H1 (cell line): ENCODE data around the gene ADGRB3. TPM values are rescaled to one million over a fixed set of nuclear protein-coding genes. Genes with fewer than 3 reads are reported as not detected.

Experiments
- CTCF ChIA-PET: fragments of 300-600 bp; sonication (Branson Sonifier 250); formaldehyde crosslinking; loops from one replicate; lab custom pipeline; 2021; ENCODE audit not compliant: partially characterized antibody; lab: Charles Lee
- POLR2A ChIA-PET: fragments of 300-600 bp; sonication (Branson Sonifier 250); formaldehyde crosslinking; loops from one replicate; lab custom pipeline; 2021; ENCODE audit warnings: inconsistent platforms; ENCODE audit not compliant: partially characterized antibody; lab: Charles Lee
- DNase-seq, 2 experiments: peaks; one replicate each; pipeline versions ENCODE4 v3.0.0 to v3.0.0-alpha.2; 2010 to 2022; ENCODE audit warnings: low spot score in 2 of 2, low read depth in 1 of 2, mixed read lengths in 1 of 2
- FAIRE-seq: peaks from 2 replicates; lab custom pipeline; 2011; peaks lifted over from hg19 to GRCh38; lab: Jason Lieb, UNC
- H2AFZ ChIP-seq: 2 replicates; pipeline ENCODE4 v1.8.1; 2012; ENCODE audit warnings: low read length, inconsistent platforms
- H2AK5ac ChIP-seq: 2 replicates; pipeline ENCODE4 v1.6.1; 2013; ENCODE audit warnings: low read depth, low read length
- H2BK120ac ChIP-seq: replicated peaks from 2 replicates; pipeline ENCODE3; 2013; ENCODE audit warnings: low read depth, low read length, inconsistent platforms
- H2BK12ac ChIP-seq: 2 replicates; pipeline ENCODE4 v1.6.1; 2013; ENCODE audit warnings: low read depth, low read length
- H2BK15ac ChIP-seq: 2 replicates; pipeline ENCODE4 v1.6.1; 2013; ENCODE audit warnings: low read length
- H2BK20ac ChIP-seq: 2 replicates; pipeline ENCODE4 v1.6.1; 2013; ENCODE audit warnings: low read length
- H2BK5ac ChIP-seq: 2 replicates; pipeline ENCODE4 v1.6.1; 2013; ENCODE audit warnings: low read depth, low read length
- H3K14ac ChIP-seq: 2 replicates; pipeline ENCODE4 v1.6.1; 2013; ENCODE audit warnings: inconsistent platforms; ENCODE audit not compliant: insufficient read length
- H3K18ac ChIP-seq: 2 replicates; pipeline ENCODE4 v1.6.1; 2013; ENCODE audit warnings: low read length; ENCODE audit errors: extremely low read depth
- H3K23ac ChIP-seq: 2 replicates; pipeline ENCODE4 v1.6.1; 2013; ENCODE audit warnings: inconsistent platforms; ENCODE audit not compliant: insufficient read length
- H3K23me2 ChIP-seq: 2 replicates; pipeline ENCODE4 v1.6.1; 2013; ENCODE audit warnings: low read depth, low read length
- H3K27ac ChIP-seq: 2 replicates; pipeline ENCODE4 v1.6.1; 2011; ENCODE audit warnings: low read depth, low read length, inconsistent platforms
- H3K27me3 ChIP-seq, 4 experiments: replicated peaks in 1 of 4; 1 replicate in 1 of 4; 2 replicates in 3 of 4; pipeline versions ENCODE4 v1.6.1 to v1.8.1; 2011 to 2013; ENCODE audit warnings: low read length in 3 of 4, mild to moderate bottlenecking in 3 of 4, inconsistent platforms in 2 of 4, mixed read lengths in 2 of 4, moderate library complexity in 1 of 4; ENCODE audit not compliant: control insufficient read depth in 3 of 4, insufficient read depth in 3 of 4; ENCODE audit errors: extremely low read depth in 1 of 4
- H3K36me3 ChIP-seq, 4 experiments: 2 replicates each; pipeline versions ENCODE4 v1.6.1 to v1.8.1; 2011 to 2013; ENCODE audit warnings: mild to moderate bottlenecking in 4 of 4, low read length in 3 of 4, moderate library complexity in 2 of 4, control low read depth in 1 of 4, inconsistent platforms in 1 of 4; ENCODE audit not compliant: insufficient read depth in 4 of 4, control insufficient read depth in 2 of 4
- H3K4ac ChIP-seq: replicated peaks from 2 replicates; pipeline ENCODE3; 2013; ENCODE audit warnings: low read length, low read depth, mixed read lengths, inconsistent platforms; ENCODE audit not compliant: insufficient read length
- H3K4me1 ChIP-seq, 4 experiments: replicated peaks in 1 of 4; 1 replicate in 1 of 4; 2 replicates in 3 of 4; pipeline versions ENCODE4 v1.6.1 to v1.8.1; 2011 to 2013; ENCODE audit warnings: low read length in 3 of 4, inconsistent platforms in 2 of 4, mixed read lengths in 1 of 4; ENCODE audit not compliant: insufficient read depth in 4 of 4, control insufficient read depth in 3 of 4
- H3K4me2 ChIP-seq, 2 experiments: 2 replicates each; pipeline versions ENCODE4 v1.6.1 to v1.8.1; 2011 to 2013; ENCODE audit warnings: low read depth in 2 of 2, low read length in 2 of 2, control low read depth in 1 of 2, inconsistent platforms in 1 of 2, mild to moderate bottlenecking in 1 of 2; ENCODE audit not compliant: insufficient read depth in 1 of 2
- H3K4me3 ChIP-seq, 4 experiments: fragments of 200-600, 300-600 bp in 1 of 4; sonication (generic), shearing (Covaris generic), sonication (Bioruptor Twin) in 1 of 4; 2 replicates each; pipeline versions ENCODE4 v1.5.1 to v1.8.1; 2011 to 2016; ENCODE audit warnings: low read length in 4 of 4, low read depth in 3 of 4, control low read depth in 2 of 4, inconsistent platforms in 2 of 4, mild to moderate bottlenecking in 2 of 4, mixed read lengths in 1 of 4, moderate library complexity in 1 of 4; ENCODE audit not compliant: insufficient read depth in 2 of 4; ENCODE audit errors: extremely low read depth in 1 of 4
- H3K56ac ChIP-seq: replicated peaks from 2 replicates; pipeline ENCODE3; 2013; ENCODE audit warnings: low read depth, mild to moderate bottlenecking, mixed read lengths, low read length, inconsistent platforms; ENCODE audit not compliant: insufficient read length
- H3K79me1 ChIP-seq: 2 replicates; pipeline ENCODE4 v1.6.1; 2013; ENCODE audit warnings: low read depth, low read length, control low read depth
- H3K79me2 ChIP-seq, 2 experiments: 2 replicates each; pipeline versions ENCODE4 v1.6.1 to v1.8.1; 2012 to 2013; ENCODE audit warnings: low read length in 2 of 2, mild to moderate bottlenecking in 2 of 2, inconsistent platforms in 1 of 2; ENCODE audit not compliant: insufficient read depth in 2 of 2, control insufficient read depth in 1 of 2
- H3K9ac ChIP-seq, 4 experiments: replicated peaks in 1 of 4; 1 replicate in 1 of 4; 2 replicates in 3 of 4; pipeline versions ENCODE4 v1.6.1 to v1.8.1; 2011 to 2013; ENCODE audit warnings: low read depth in 3 of 4, low read length in 3 of 4, control low read depth in 2 of 4, mild to moderate bottlenecking in 2 of 4, moderate library complexity in 2 of 4, inconsistent platforms in 1 of 4; ENCODE audit errors: extremely low read depth in 1 of 4
- H3K9me3 ChIP-seq, 2 experiments: 2 replicates each; pipeline versions ENCODE4 v1.6.1 to v1.8.1; 2012 to 2013; ENCODE audit warnings: mild to moderate bottlenecking in 2 of 2, moderate library complexity in 2 of 2, control low read depth in 1 of 2, inconsistent platforms in 1 of 2, low read depth in 1 of 2, low read length in 1 of 2, mixed read lengths in 1 of 2; ENCODE audit not compliant: insufficient read depth in 2 of 2
- H4K20me1 ChIP-seq, 2 experiments: replicated peaks in 1 of 2; 2 replicates each; pipeline versions ENCODE3 to v1.8.1; 2011 to 2013; ENCODE audit warnings: inconsistent platforms in 2 of 2, low read length in 2 of 2, mild to moderate bottlenecking in 1 of 2; ENCODE audit not compliant: insufficient read depth in 2 of 2, control insufficient read depth in 1 of 2
- H4K5ac ChIP-seq: 2 replicates; pipeline ENCODE4 v1.6.1; 2013; ENCODE audit warnings: low read length, low read depth, mixed read lengths, inconsistent platforms; ENCODE audit not compliant: insufficient read length
- H4K8ac ChIP-seq: 2 replicates; pipeline ENCODE4 v1.8.0; 2013; ENCODE audit warnings: mild to moderate bottlenecking, moderate library complexity, low read length, inconsistent platforms; ENCODE audit not compliant: insufficient read depth; ENCODE audit errors: extremely low read depth
- H4K91ac ChIP-seq: replicated peaks from 2 replicates; pipeline ENCODE3; 2013; ENCODE audit warnings: low read length, mixed read lengths, inconsistent platforms; ENCODE audit not compliant: insufficient read length
- CHD1 ChIP-seq: IDR thresholded peaks from 2 replicates; pipeline ENCODE4 v1.6.1; 2012; ENCODE audit warnings: low read depth, low read length, improper control_type of control experiment
- CREB1 ChIP-seq: IDR thresholded peaks from 2 replicates; pipeline ENCODE4 v1.6.1; 2012; ENCODE audit warnings: inconsistent platforms
- EGR1 ChIP-seq: IDR thresholded peaks from 2 replicates; pipeline ENCODE4 v1.6.1; 2011; ENCODE audit warnings: low read depth, low read length, borderline replicate concordance
- PHF8 ChIP-seq: fragments of 200-600 bp; sonication (generic); conservative IDR thresholded peaks from 2 replicates; pipeline ENCODE4 v1.7.1; 2012; ENCODE audit warnings: low read depth, mild to moderate bottlenecking, inconsistent platforms, low read length, moderate library complexity
- POU5F1 ChIP-seq: IDR thresholded peaks from 2 replicates; pipeline ENCODE4 v1.6.1; 2011; ENCODE audit warnings: low read depth, mild to moderate bottlenecking, low read length, moderate library complexity
- RBBP5 ChIP-seq: IDR thresholded peaks from 2 replicates; pipeline ENCODE4 v1.7.1; 2012; ENCODE audit warnings: low read depth, mild to moderate bottlenecking, inconsistent platforms, low read length, moderate library complexity, borderline replicate concordance
- RFX5 ChIP-seq: IDR thresholded peaks from 2 replicates; pipeline ENCODE4 v1.6.1; 2011; ENCODE audit warnings: low read depth, low read length, improper control_type of control experiment, borderline replicate concordance
- RNF2 ChIP-seq: fragments of 200-900, 300-1000 bp; sonication (generic); IDR thresholded peaks from 2 replicates; pipeline ENCODE4 v1.7.1; 2016; ENCODE audit warnings: borderline replicate concordance, low read depth, mild to moderate bottlenecking, antibody characterized with exemption, low read length; ENCODE audit not compliant: poor library complexity, severe bottlenecking; ENCODE audit errors: missing control alignments
- RXRA ChIP-seq: IDR thresholded peaks from 2 replicates; pipeline ENCODE4 v1.6.1; 2011; ENCODE audit warnings: low read depth, mild to moderate bottlenecking, low read length, moderate library complexity; ENCODE audit not compliant: insufficient read depth
- SIX5 ChIP-seq: IDR thresholded peaks from 2 replicates; pipeline ENCODE4 v1.6.1; 2011; ENCODE audit warnings: mild to moderate bottlenecking, low read depth, low read length
- SP2 ChIP-seq: IDR thresholded peaks from 2 replicates; pipeline ENCODE4 v1.6.1; 2012; ENCODE audit warnings: mild to moderate bottlenecking, low read length, inconsistent platforms
- TAF1 ChIP-seq: IDR thresholded peaks from 2 replicates; pipeline ENCODE4 v1.6.1; 2011; ENCODE audit warnings: mild to moderate bottlenecking, low read depth, low read length
- WGBS, 2 experiments: shearing (Covaris generic) in 1 of 2; methylation state at CpG; one replicate each; pipeline versions ENCODE4 v1.1.6 to v1.1.7; 2013 to 2015; ENCODE audit warnings: low lambda C conversion rate in 2 of 2, mixed read lengths in 2 of 2, inconsistent platforms in 1 of 2, low coverage in 1 of 2, missing lambda C conversion rate in 1 of 2; ENCODE audit not compliant: insufficient replicate concordance in 2 of 2, insufficient coverage in 1 of 2, insufficient read length in 1 of 2; ENCODE audit errors: extremely low coverage in 1 of 2, missing lambda C conversion rate in 1 of 2; 5-methylcytosine and 5-hydroxymethylcytosine counted together
- polyA plus RNA-seq, 7 experiments: library from polyadenylated mRNA; depleted of rRNA in 3 of 7; stranded (reverse) in 5 of 7; unstranded in 2 of 7; fragments of >200 nt in 5 of 7; fragments of 200-250 nt in 2 of 7; gene quantifications; 1 replicate in 5 of 7; 2 replicates in 1 of 7; 4 replicates in 1 of 7; pipeline versions ENCODE4 v1.2.1 to v1.2.3, GENCODE V29; 2011 to 2013; ENCODE audit warnings: missing spikeins in 2 of 7, mixed read lengths in 2 of 7
- total RNA-seq: library from RNA; stranded (reverse); fragmentation: NEBNext Ultra II Directional; extraction: Animal tissue kit (Norgen Biotek cat#: 25700); gene quantifications from 2 replicates; pipeline ENCODE4 v1.2.1, GENCODE V29; 2021
- TF ChIP-seq, protein P1 (sequence below): IDR thresholded peaks from 2 replicates; pipeline ENCODE4 v1.6.1; 2011; ENCODE audit warnings: low read depth, mild to moderate bottlenecking, low read length; ENCODE audit not compliant: insufficient read depth

The ADGRB3 gene
- total and polyA plus RNA-seq, 2 of the 8 experiments (the other 6 are each of a cell fraction or from before 2014, with no cell fraction given), result 0.35 to 1.2 TPM

DNA sequence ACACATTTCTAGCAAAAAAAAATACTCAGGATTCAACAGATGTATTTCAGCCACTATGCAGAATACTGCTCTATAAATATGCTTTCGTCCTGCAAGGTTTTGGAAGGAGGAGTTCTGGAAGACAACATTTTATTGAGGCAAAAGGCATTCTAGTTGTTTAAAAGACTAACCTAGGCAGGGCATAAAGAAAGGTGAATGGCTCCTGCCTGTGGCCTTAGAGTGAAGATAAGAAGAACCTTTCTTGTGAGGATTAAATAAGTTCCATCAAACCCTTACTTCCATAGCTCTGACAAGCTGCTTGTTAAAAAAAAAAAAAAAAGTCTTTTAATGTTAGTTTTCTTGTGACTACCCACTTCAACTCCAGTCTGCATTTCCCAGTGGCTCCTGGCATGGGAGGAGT is 139.8 kb downstream of the ADGRB3 start:
- CTCF ChIA-PET, result interaction anchor here (0.6 kb wide), 2 partner anchors 98 to 200 kb away, joined by 3 to 4 read pairs; no protein-coding TSS in a partner anchor
- POLR2A ChIA-PET, result no interaction called here

More for the DNA sequence above, 139.8 kb downstream of the ADGRB3 start:
- Histone ChIP-seq H2AK5ac (no peak overlapping the region), H3K79me2 (no peaks in the 10 kb centered on the region), H3K4me1 (no peaks in the 10 kb centered on the region), H2AFZ (no peak overlapping the region), H3K4me2 (no peak overlapping the region), H3K27ac (no peak overlapping the region), H3K23me2 (no peaks in the 10 kb centered on the region), H2BK12ac (no peak overlapping the region), H4K91ac (no peak overlapping the region), H2BK15ac (no peak overlapping the region), H3K14ac (no peak overlapping the region), H3K27me3 (no peaks in the 10 kb centered on the region), H3K4me3 (no peak overlapping the region), H2BK120ac (no peak overlapping the region), H3K9ac (no peak overlapping the region), H4K5ac (no peak overlapping the region), H2BK20ac (no peak overlapping the region), H3K9me3 (no peaks in the 10 kb centered on the region), H3K36me3 (no peaks in the 10 kb centered on the region), H2BK5ac (no peak overlapping the region), H3K4ac (no peak overlapping the region), H4K8ac (no peak overlapping the region), H3K23ac (no peak overlapping the region), H3K56ac (no peak overlapping the region), H4K20me1 (no peaks in the 10 kb centered on the region), H3K18ac (no peak overlapping the region), H3K79me1 (no peaks in the 10 kb centered on the region)
- DNase-seq, result no peak
- WGBS, 2 experiments, result 89% methylated on average over 1 of the region's 1 CpG; no CpG with 5 or more reads in 1 of the 2 experiments
- no peak for FAIRE-seq
- no peak for TF ChIP-seq RBBP5
- no peak for TF ChIP-seq CREB1
- no peak for TF ChIP-seq RNF2
- no peak for TF ChIP-seq PHF8
- no peak for TF ChIP-seq EGR1
- no peak for TF ChIP-seq CHD1
- TF ChIP-seq SIX5, result no peak
- TF ChIP-seq, protein P1, sequence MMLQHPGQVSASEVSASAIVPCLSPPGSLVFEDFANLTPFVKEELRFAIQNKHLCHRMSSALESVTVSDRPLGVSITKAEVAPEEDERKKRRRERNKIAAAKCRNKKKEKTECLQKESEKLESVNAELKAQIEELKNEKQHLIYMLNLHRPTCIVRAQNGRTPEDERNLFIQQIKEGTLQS, result no peak
- TF ChIP-seq TAF1, result no peak
- TF ChIP-seq RFX5, result no peak
- no peak for TF ChIP-seq RXRA
- TF ChIP-seq POU5F1, result no peak
- no peak for TF ChIP-seq SP2
